Measurements from ENCODE around the gene PDGFD. TPM values are rescaled to one million over a fixed set of nuclear protein-coding genes. Genes with fewer than 3 reads are reported as not detected.
A peak's percentile ranks its signal among the peaks of the same experiment; 100 is the strongest.

Gene PDGFD
- total RNA-seq, 2 donors from 2014 or later: 2.3 to 4.8 TPM

GRCh38 chr11:104060820-104061219 lies 103.1 kb downstream of the PDGFD start:
- peaks cover 16% of the 10 kb centered on the region for H3K4me1 Mint-ChIP-seq
- no peak overlapping the region for H3K9ac ChIP-seq (ENCODE audit: extremely low read depth, low read length, poor library complexity, severe bottlenecking)
- no peaks in the 10 kb centered on the region for H3K27me3 ChIP-seq (ENCODE audit: control insufficient read depth, insufficient read depth, low read length, poor library complexity, severe bottlenecking)
- H3K9me3 Mint-ChIP-seq: no peaks in the 10 kb centered on the region
- no peaks in the 10 kb centered on the region for H3K36me3 ChIP-seq (ENCODE audit: control insufficient read depth, insufficient read depth, low read length)
- no peaks in the 10 kb centered on the region for H3K27me3 Mint-ChIP-seq (ENCODE audit: insufficient read depth)
- H3K9me3 ChIP-seq (ENCODE audit: control insufficient read depth, low read length): no peaks in the 10 kb centered on the region
- no peak for DNase-seq
- no peaks in the 10 kb centered on the region for H3K4me1 ChIP-seq (ENCODE audit: control insufficient read depth, insufficient read depth, low read length)
- no peak overlapping the region for H3K4me3 Mint-ChIP-seq
- no peaks in the 10 kb centered on the region for H3K36me3 Mint-ChIP-seq (ENCODE audit: low read depth)
- no peak for TF ChIP-seq CTCF (conservative IDR thresholded peaks at IDR 0.05)
- H3K27ac ChIP-seq (ENCODE audit: low read depth, low read length): no peak overlapping the region
- no peak overlapping the region for H3K27ac Mint-ChIP-seq
- H3K4me3 ChIP-seq (ENCODE audit: low read length): no peak overlapping the region
- WGBS, 2 experiments (ENCODE audit: insufficient coverage in 1 of 2, insufficient read length in 1 of 2): 94% methylated on average over 1 of the region's 1 CpG; no CpG with 5 or more reads in 1 of the 2 experiments

GRCh38 chr11:104060004-104060794 lies 103.7 kb downstream of the PDGFD start:
- WGBS, 2 experiments (ENCODE audit: insufficient coverage in 1 of 2, insufficient read length in 1 of 2): 85 to 90% methylated on average over 2 to 3 of the region's 3 CpGs
- no peaks in the 10 kb centered on the region for H3K36me3 ChIP-seq (ENCODE audit: control insufficient read depth, insufficient read depth, low read length)
- no peaks in the 10 kb centered on the region for H3K27me3 ChIP-seq (ENCODE audit: control insufficient read depth, insufficient read depth, low read length, poor library complexity, severe bottlenecking)
- H3K9ac ChIP-seq (ENCODE audit: extremely low read depth, low read length, poor library complexity, severe bottlenecking): no peak overlapping the region
- Mint-ChIP-seq H3K36me3 (ENCODE audit: low read depth) (no peaks in the 10 kb centered on the region), H3K4me3 (no peak overlapping the region), H3K27me3 (ENCODE audit: insufficient read depth) (no peaks in the 10 kb centered on the region), H3K27ac (peak overlapping the region; percentile 7), H3K9me3 (no peaks in the 10 kb centered on the region), H3K4me1 (peaks cover 17% of the 10 kb centered on the region)
- no peaks in the 10 kb centered on the region for H3K4me1 ChIP-seq (ENCODE audit: control insufficient read depth, insufficient read depth, low read length)
- H3K27ac ChIP-seq (ENCODE audit: low read depth, low read length): no peak overlapping the region
- no peak for DNase-seq
- no peaks in the 10 kb centered on the region for H3K9me3 ChIP-seq (ENCODE audit: control insufficient read depth, low read length)
- no peak overlapping the region for H3K4me3 ChIP-seq (ENCODE audit: low read length)
- no peak for TF ChIP-seq CTCF (conservative IDR thresholded peaks at IDR 0.05)

- Mint-ChIP-seq H3K4me1 (peaks cover 28% of the 10 kb centered on the region), H3K4me3 (no peak overlapping the region), H3K36me3 (ENCODE audit: low read depth) (no peaks in the 10 kb centered on the region), H3K9me3 (no peaks in the 10 kb centered on the region), H3K27ac (no peak overlapping the region), H3K27me3 (ENCODE audit: insufficient read depth) (no peaks in the 10 kb centered on the region)
- H3K36me3 ChIP-seq (ENCODE audit: control insufficient read depth, insufficient read depth, low read length): no peaks in the 10 kb centered on the region
- no peak for TF ChIP-seq CTCF (conservative IDR thresholded peaks at IDR 0.05)
- no peak overlapping the region for H3K9ac ChIP-seq (ENCODE audit: extremely low read depth, low read length, poor library complexity, severe bottlenecking)
- no peaks in the 10 kb centered on the region for H3K27me3 ChIP-seq (ENCODE audit: control insufficient read depth, insufficient read depth, low read length, poor library complexity, severe bottlenecking)
- no peak for DNase-seq
- no peaks in the 10 kb centered on the region for H3K9me3 ChIP-seq (ENCODE audit: control insufficient read depth, low read length)
- H3K4me3 ChIP-seq (ENCODE audit: low read length): no peak overlapping the region
- H3K27ac ChIP-seq (ENCODE audit: low read depth, low read length): no peak overlapping the region
- WGBS, 2 experiments (ENCODE audit: insufficient coverage in 1 of 2, insufficient read length in 1 of 2): 86 to 94% methylated on average over 3 to 4 of the region's 4 CpGs
- no peaks in the 10 kb centered on the region for H3K4me1 ChIP-seq (ENCODE audit: control insufficient read depth, insufficient read depth, low read length)
These were observed 105.3 kb downstream of the PDGFD start for GRCh38 chr11:104058680-104059079.
